HUES64 (cell line): Measurements from ENCODE around the gene CIDEC.
"Not testable (repeated sequence)": the region's sequence is repeated elsewhere in the genome, so short reads cannot be mapped to it uniquely, and the experiment has no call there.

Source experiments
- H3K27ac ChIP-seq: 2 replicates; pipeline ENCODE4 v1.7.0; 2013; ENCODE audit warnings: low read depth, low read length, inconsistent platforms
- H3K27me3 ChIP-seq: 2 replicates; pipeline ENCODE4 v1.6.1; 2013; ENCODE audit warnings: mild to moderate bottlenecking, low read length; ENCODE audit not compliant: insufficient read depth
- H3K36me3 ChIP-seq: 2 replicates; pipeline ENCODE4 v1.6.1; 2013; ENCODE audit warnings: mild to moderate bottlenecking, low read length; ENCODE audit not compliant: insufficient read depth
- H3K4me1 ChIP-seq: 2 replicates; pipeline ENCODE4 v1.6.1; 2013; ENCODE audit warnings: mild to moderate bottlenecking, low read length, moderate library complexity; ENCODE audit not compliant: insufficient read depth
- H3K4me3 ChIP-seq: 2 replicates; pipeline ENCODE4 v1.5.1; 2013; ENCODE audit warnings: mild to moderate bottlenecking, low read length, moderate library complexity
- H3K9ac ChIP-seq: 2 replicates; pipeline ENCODE4 v1.6.1; 2013; ENCODE audit warnings: mild to moderate bottlenecking, low read depth, low read length
- H3K9me3 ChIP-seq: 2 replicates; pipeline ENCODE4 v1.6.1; 2013; ENCODE audit warnings: low read depth, low read length; ENCODE audit not compliant: insufficient read depth
- WGBS: fragments of 150-250, 120-280 bp; methylation state at CpG from one replicate; pipeline ENCODE4 v1.1.7; 2013; ENCODE audit warnings: missing lambda C conversion rate; 5-methylcytosine and 5-hydroxymethylcytosine counted together

CIDEC gene

DNA sequence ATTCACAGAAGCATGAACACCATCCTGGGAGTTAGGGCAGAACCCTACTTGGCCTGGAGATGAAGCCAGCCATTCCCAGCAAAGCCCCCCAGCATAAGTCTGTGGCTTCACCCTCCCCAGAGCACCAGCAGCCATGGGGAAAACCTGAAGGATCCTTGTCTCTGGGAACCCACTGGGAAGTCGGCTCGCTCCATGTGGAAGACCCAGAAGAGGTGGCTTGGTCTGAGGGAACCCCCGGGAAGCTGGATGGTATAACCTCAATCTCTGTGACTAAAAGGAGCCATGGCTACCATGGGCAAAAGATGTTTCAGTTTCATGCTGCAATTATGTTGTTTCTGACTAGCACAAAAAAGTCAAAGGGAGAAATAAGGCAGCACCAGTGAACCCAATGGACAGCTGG lies 24.5 kb downstream of the CIDEC start:
- Histone ChIP-seq H3K27ac (no peak overlapping the region), H3K36me3 (no peaks in the 10 kb centered on the region), H3K4me3 (no peak overlapping the region), H3K27me3 (no peaks in the 10 kb centered on the region), H3K9ac (no peak overlapping the region), H3K4me1 (0 out of 2 replicates have a peak, but pooled peaks cover 4% of the 10 kb centered on the region), H3K9me3 (no peaks in the 10 kb centered on the region)
- 94% methylated on average over 3 of the region's 3 CpGs for WGBS

DNA sequence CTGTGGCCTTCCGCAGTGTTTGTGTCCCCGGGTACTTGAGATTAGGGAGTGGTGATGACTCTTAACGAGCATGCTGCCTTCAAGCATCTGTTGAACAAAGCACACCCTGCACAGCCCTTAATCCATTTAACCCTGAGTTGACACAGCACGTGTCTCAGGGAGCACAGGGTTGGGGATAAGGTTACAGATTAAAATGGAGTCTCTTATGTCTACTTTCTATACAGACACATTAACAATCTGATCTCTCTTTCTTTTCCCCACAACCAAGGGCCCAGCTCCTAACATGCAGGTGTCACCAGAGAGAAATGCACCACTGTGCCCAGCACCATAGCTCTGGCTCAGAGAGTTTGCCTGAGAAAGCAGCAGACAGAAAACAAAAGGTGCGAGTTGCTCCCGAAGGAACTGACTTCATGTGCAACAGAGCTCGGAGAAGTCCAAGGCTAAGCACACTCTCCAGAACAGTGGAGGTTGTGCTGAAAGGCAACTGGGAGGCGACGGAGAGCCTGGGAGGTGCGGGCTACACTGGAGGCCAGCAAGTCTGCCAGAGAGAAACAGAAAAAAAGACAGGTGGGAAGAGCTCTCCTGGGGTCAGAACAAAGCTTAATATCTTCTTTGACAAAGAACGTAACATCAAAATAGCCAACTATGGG lies 25.6 kb downstream of the CIDEC start:
- 80% methylated on average over 10 of the region's 11 CpGs for WGBS
- not testable (repeated sequence) for H3K4me1 ChIP-seq, H3K9ac ChIP-seq, H3K4me3 ChIP-seq, H3K27me3 ChIP-seq, H3K27ac ChIP-seq, H3K36me3 ChIP-seq, H3K9me3 ChIP-seq

DNA sequence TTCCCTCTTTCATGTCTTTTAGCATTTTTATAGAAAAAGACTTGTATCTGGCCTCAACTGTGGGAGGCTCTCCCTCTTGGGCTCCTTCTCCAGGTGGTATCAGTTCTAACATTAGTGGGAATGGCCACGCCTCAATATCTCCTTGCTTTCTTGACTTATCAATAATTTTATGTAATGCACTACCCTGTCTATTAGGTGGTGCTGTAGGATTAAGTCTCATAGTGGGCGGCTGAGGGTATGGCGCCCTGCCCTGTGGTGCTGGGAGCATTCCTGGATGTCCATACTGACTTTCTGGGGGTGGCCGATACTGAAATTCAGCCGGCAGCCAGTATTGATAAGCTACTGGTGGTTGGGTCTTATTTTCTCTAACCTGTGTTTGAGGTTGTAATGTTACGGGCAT lies 27.5 kb downstream of the CIDEC start:
- H3K36me3 ChIP-seq = no peaks in the 10 kb centered on the region
- no peak overlapping the region for H3K9ac ChIP-seq
- 96% methylated on average over 5 of the region's 6 CpGs for WGBS
- H3K27ac ChIP-seq = no peak overlapping the region
- H3K4me1 ChIP-seq = 0 out of 2 replicates have a peak, but pooled peaks cover 4% of the 10 kb centered on the region
- H3K9me3 ChIP-seq = no peaks in the 10 kb centered on the region
- H3K4me3 ChIP-seq = no peak overlapping the region
- H3K27me3 ChIP-seq = no peaks in the 10 kb centered on the region

DNA sequence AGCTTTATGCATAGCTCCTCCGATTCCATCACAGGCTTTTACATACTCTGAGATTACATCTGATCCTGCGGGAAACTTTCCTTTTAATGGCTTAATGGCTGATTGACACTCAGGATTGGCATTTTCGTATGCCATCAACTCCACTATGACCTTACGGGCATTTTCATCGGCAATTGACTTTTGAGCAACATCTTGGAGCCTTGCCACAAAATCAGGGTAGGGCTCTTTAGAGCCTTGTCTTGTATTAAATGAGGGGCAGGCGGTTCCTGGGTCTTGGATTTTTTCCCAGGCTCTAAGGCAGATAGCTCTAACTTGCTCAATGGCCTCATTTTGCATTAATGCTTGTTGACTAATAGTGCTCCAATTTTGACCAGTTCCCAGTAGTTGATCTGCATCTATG lies 28.1 kb downstream of the CIDEC start:
- H3K9ac ChIP-seq, H3K4me1 ChIP-seq, H3K27ac ChIP-seq, H3K9me3 ChIP-seq, H3K27me3 ChIP-seq, H3K4me3 ChIP-seq, H3K36me3 ChIP-seq: not testable (repeated sequence)
- WGBS = 96% methylated on average over 6 of the region's 6 CpGs

DNA sequence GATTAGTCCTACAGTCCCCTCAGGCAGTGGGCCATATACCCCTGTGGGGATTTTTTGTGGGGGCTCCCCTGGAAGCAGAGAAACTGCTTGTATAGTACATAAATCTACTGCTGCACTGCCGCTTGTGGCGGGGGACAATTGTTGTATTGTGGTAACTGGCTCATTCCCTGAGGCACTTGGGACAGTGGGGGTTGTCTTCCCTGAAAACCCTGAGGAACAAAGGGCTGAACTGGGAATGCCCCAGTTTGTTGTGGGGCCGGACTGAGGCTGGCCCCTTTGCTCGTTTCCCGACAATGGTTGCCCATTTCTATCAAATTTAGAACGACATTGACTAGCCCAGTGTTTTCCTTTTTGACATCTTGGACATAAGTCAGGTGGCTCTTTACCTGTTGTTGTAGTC lies 28.7 kb downstream of the CIDEC start:
- 77% methylated on average over 6 of the region's 6 CpGs for WGBS
- H3K27me3 ChIP-seq, H3K9me3 ChIP-seq, H3K27ac ChIP-seq, H3K4me1 ChIP-seq, H3K36me3 ChIP-seq, H3K9ac ChIP-seq, H3K4me3 ChIP-seq: not testable (repeated sequence)

DNA sequence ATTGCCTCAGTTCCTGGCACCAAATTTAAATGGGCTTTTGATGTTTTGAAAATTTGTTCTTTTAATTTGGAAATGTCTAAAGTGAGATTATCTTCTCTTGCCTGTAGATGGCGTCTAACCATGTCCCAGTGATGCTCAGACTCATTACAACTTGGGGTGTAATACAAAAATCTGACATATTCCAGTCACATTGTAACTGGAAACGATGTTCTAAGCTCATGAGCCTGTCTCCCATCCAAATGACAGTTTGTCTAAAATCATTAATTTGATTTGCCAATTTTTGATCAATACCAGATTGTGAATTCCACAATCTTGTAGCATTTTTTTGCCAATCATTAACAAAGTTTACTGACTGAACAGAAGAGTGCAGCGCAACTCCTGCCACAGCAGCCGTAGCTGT lies 31.2 kb downstream of the CIDEC start:
- WGBS = 45% methylated on average over 4 of the region's 4 CpGs
- H3K4me3 ChIP-seq, H3K27me3 ChIP-seq, H3K9me3 ChIP-seq, H3K9ac ChIP-seq, H3K4me1 ChIP-seq, H3K36me3 ChIP-seq, H3K27ac ChIP-seq: not testable (repeated sequence)

DNA sequence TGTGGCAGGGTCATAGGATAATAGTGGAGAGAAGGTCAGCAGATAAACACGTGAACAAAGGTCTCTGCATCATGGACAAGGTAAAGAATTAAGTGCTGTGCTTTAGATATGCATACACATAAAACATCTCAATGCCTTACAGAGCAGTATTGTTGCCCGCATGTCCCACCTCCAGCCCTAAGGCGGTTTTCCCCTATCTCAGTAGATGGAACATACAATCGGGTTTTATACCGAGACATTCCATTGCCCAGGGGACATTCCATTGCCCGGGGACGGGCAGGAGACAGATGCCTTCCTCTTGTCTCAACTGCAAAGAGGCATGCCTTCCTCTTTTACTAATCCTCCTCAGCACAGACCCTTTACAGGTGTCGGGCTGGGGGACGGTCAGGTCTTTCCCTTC lies 32.2 kb downstream of the CIDEC start:
- not testable (repeated sequence) for H3K36me3 ChIP-seq, H3K9ac ChIP-seq, H3K27me3 ChIP-seq, H3K4me3 ChIP-seq, H3K9me3 ChIP-seq, H3K27ac ChIP-seq, H3K4me1 ChIP-seq
- WGBS = 55% methylated on average over 6 of the region's 9 CpGs

DNA sequence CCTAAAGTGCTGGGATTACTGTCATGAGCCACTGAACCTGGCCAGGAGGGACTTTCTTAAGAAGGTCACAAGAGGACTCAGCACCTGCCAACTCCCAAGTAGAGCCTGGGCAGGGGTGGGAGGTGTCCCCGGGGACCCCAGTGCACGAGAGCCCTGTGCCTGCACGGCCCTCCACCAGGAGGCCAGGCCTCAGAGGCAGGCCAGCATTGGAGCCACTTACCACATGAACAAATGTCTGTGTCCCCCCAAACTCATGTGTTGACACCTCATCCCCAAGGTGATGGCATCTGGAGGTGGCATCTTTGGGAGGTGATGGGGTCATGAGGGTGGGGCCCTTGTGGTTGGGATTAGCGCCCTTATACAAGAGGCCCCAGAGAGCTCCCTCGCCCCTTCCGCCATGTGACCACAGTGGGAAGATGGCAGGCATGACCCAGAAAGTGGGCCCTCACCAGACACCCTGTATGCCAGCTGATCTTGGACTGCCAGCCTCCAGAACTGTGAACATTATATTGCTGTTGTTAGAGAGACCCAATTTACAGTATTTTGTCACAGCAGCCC lies 33.0 kb downstream of the CIDEC start:
- Histone ChIP-seq H3K9ac (no peak overlapping the region), H3K9me3 (no peaks in the 10 kb centered on the region), H3K27ac (no peak overlapping the region), H3K4me1 (no peaks in the 10 kb centered on the region), H3K4me3 (no peak overlapping the region), H3K36me3 (no peaks in the 10 kb centered on the region), H3K27me3 (no peaks in the 10 kb centered on the region)
- 95% methylated on average over 6 of the region's 6 CpGs for WGBS

DNA sequence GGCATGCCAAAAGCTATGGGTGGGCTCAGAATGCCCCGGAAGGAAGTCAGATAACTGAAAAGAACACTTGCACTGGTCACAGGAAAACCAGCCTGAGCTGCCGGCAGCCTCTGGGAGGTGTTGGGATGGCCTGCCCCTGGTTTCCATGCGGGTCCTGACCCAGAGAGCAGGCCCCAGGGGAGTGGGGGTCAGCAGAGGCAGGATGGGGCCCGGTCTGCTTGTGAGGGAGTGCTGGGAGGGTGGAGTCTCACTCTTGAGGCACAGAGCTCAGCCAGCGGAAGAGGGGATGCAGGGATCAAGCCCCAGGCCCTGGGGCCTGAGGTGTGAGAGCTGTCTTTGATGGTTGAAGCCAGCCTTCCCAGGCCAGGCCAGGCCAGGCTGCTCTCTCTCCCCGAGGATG lies 33.8 kb downstream of the CIDEC start:
- no peak overlapping the region for H3K9ac ChIP-seq
- WGBS = 91% methylated on average over 6 of the region's 6 CpGs
- H3K27ac ChIP-seq = no peak overlapping the region
- H3K27me3 ChIP-seq = no peaks in the 10 kb centered on the region
- no peak overlapping the region for H3K4me3 ChIP-seq
- peaks cover 7% of the 10 kb centered on the region for H3K36me3 ChIP-seq
- H3K4me1 ChIP-seq = no peaks in the 10 kb centered on the region
- H3K9me3 ChIP-seq = no peaks in the 10 kb centered on the region

DNA sequence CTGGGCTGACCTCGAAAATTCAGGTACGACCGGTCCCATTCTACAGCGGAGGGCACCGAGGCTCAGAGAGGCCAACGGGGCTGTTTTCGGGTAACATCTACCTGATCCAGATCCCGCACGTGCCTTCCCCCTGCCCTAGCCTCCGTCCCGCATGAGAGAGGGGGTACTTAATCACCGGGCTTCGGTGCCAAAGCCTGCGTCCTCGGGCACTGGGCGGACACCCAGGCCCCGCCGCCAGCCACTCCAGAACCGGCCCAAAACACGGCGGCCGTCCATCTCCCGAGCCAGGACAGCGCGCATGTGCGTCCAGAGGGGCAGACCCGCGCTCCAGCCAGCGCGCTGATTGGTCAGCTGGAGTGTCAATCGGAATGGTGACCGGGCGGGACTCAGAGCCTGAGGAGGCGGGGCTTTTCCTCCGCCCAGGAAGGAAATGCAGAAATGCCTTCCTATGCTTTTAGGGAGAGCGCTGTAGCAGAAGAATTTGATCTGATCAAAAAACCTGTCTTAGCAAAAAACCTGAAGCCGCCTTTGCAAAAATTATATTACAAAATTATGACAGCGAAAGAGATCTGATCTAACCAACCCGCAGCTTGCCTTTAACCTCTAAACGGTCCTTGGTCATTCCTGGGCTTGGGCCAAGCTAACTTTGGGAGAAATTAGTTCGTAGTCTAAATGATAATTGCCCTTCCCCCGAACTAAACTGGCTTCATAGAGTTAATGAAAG lies 36.2 kb downstream of the CIDEC start, which contains the start of gene RPUSD3:
TSS of gene RPUSD3 (minus strand) at position 294 of the 724 bp plus-strand sequence. CDS start at position 276, 18 bp downstream.
- Histone ChIP-seq H3K36me3 (peaks cover 25% of the 10 kb centered on the region), H3K9me3 (no peaks in the 10 kb centered on the region), H3K4me3 (peak within 1 kb of the TSS; percentile 88), H3K27ac (peak within 1 kb of the TSS; percentile 58; the same call in 1 of the 2 replicates), H3K9ac (peak within 1 kb of the TSS; percentile 75), H3K4me1 (no peaks in the 10 kb centered on the region), H3K27me3 (no peaks in the 10 kb centered on the region)
- 4% methylated on average over 42 of the region's 42 CpGs for WGBS

DNA sequence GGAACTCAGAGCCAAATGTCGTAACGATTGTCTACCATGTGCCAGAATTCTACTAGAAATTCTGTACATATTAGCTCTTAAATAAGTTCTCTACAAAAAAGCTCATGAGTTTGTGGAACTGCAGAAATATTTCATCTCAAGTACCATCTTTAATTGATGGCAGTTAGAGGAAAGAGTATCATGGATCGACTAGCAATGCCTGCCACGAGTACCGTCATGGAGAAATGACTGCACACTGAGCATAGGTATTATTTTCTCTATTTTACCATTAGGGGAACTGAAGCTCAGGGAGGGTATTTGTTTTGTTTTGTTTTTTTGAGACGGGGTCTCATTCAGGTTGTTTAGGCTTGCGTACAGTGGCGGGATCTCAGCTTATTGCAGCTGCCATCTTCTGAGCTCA lies 39.0 kb downstream of the CIDEC start:
- Histone ChIP-seq H3K4me1 (no peaks in the 10 kb centered on the region), H3K4me3 (no peak overlapping the region), H3K36me3 (peaks cover 40% of the 10 kb centered on the region), H3K27me3 (no peaks in the 10 kb centered on the region), H3K9me3 (no peaks in the 10 kb centered on the region), H3K27ac (no peak overlapping the region), H3K9ac (no peak overlapping the region)
- WGBS = 74% methylated on average over 6 of the region's 8 CpGs
